ENCODE data around the gene S100P.

S100P gene

GRCh38 chr4:6695660-6696610 is 2.3 kb downstream of the S100P start:
- no peak for DNase-seq (ENCODE audit: low read depth in 2 of 2, low spot score in 1 of 2)

GRCh38 chr4:6696611-6697010 is 2.9 kb downstream of the S100P start:
- no peak for DNase-seq (ENCODE audit: low read depth in 2 of 2, low spot score in 1 of 2)

GRCh38 chr4:6697131-6697530 is 3.5 kb downstream of the S100P start:
- no peak for DNase-seq (ENCODE audit: low read depth in 2 of 2, low spot score in 1 of 2)

GRCh38 chr4:6699388-6699787 is 5.7 kb downstream of the S100P start:
- DNase-seq (ENCODE audit: low read depth in 2 of 2, low spot score in 1 of 2), result no peak

- no peak for DNase-seq (ENCODE audit: low read depth in 2 of 2, low spot score in 1 of 2)
These were observed 6.2 kb downstream of the S100P start for GRCh38 chr4:6699903-6700302.

- DNase-seq (ENCODE audit: low read depth in 2 of 2, low spot score in 1 of 2), result no peak
These were observed 7.7 kb downstream of the S100P start for GRCh38 chr4:6701371-6701770.

GRCh38 chr4:6702761-6703160 is 9.1 kb downstream of the S100P start:
- no peak for DNase-seq (ENCODE audit: low read depth in 2 of 2, low spot score in 1 of 2)

GRCh38 chr4:6703786-6704185 is 10.1 kb downstream of the S100P start:
- no peak for DNase-seq (ENCODE audit: low read depth in 2 of 2, low spot score in 1 of 2)

GRCh38 chr4:6705646-6706045 is 12.0 kb downstream of the S100P start:
- no peak for DNase-seq (ENCODE audit: low read depth in 2 of 2, low spot score in 1 of 2)

GRCh38 chr4:6706173-6706572 is 12.5 kb downstream of the S100P start:
- DNase-seq (ENCODE audit: low read depth in 2 of 2, low spot score in 1 of 2), result no peak

GRCh38 chr4:6709230-6710114 is 15.8 kb downstream of the S100P start, which contains the start of gene MRFAP1L1:
Gene MRFAP1L1, minus strand, starts transcription at chr4:6709865. Its CDS starts 236 bp downstream, at chr4:6709629.
- DNase-seq (ENCODE audit: low read depth in 2 of 2, low spot score in 1 of 2), result peak; percentile 90 to 92

- DNase-seq (ENCODE audit: low read depth in 2 of 2, low spot score in 1 of 2), result no peak
These were observed 16.6 kb downstream of the S100P start for GRCh38 chr4:6710282-6710681.

GRCh38 chr4:6710996-6711395 is 17.3 kb downstream of the S100P start:
- DNase-seq (ENCODE audit: low read depth in 2 of 2, low spot score in 1 of 2), result no peak

GRCh38 chr4:6714954-6715353 is 21.3 kb downstream of the S100P start:
- DNase-seq (ENCODE audit: low read depth in 2 of 2, low spot score in 1 of 2), result no peak

GRCh38 chr4:6715704-6716017 is 22.0 kb downstream of the S100P start:
- DNase-seq (ENCODE audit: low read depth in 2 of 2, low spot score in 1 of 2), result no peak

- DNase-seq (ENCODE audit: low read depth in 2 of 2, low spot score in 1 of 2), result peak; percentile 62 to 77
These were observed 22.6 kb downstream of the S100P start, which contains the start of gene BLOC1S4 for GRCh38 chr4:6716018-6716911. Gene BLOC1S4, plus strand, starts transcription at chr4:6716174. Its CDS starts 36 bp downstream, at chr4:6716210.

GRCh38 chr4:6716958-6717655 is 23.4 kb downstream of the S100P start:
- no peak for DNase-seq (ENCODE audit: low read depth in 2 of 2, low spot score in 1 of 2)

- DNase-seq (ENCODE audit: low read depth in 2 of 2, low spot score in 1 of 2), result no peak
These were observed 25.4 kb downstream of the S100P start for GRCh38 chr4:6718932-6719610.

- no peak for DNase-seq (ENCODE audit: low read depth in 2 of 2, low spot score in 1 of 2)
These were observed 26.0 kb downstream of the S100P start for GRCh38 chr4:6719611-6720179.

Data from stimulated activated CD8-positive, alpha-beta memory T cell treated with anti-CD3 and anti-CD28 coated beads, Interleukin-4, amount 100 ng/mL, for 1 hour (primary cell).